NCI-H2107 treated with DMSO at 0.1 percent for 48 hours (cell line): Measurements from ENCODE around the gene ANKRD9.
"Not testable (repeated sequence)": the region's sequence is repeated elsewhere in the genome, so short reads cannot be mapped to it uniquely, and the experiment has no call there.

Experiments
- DNase-seq: peaks from one replicate; lab custom pipeline; 2025; ENCODE audit not compliant: unreplicated experiment; lab: John Stamatoyannopoulos, UW

The ANKRD9 gene

DNA sequence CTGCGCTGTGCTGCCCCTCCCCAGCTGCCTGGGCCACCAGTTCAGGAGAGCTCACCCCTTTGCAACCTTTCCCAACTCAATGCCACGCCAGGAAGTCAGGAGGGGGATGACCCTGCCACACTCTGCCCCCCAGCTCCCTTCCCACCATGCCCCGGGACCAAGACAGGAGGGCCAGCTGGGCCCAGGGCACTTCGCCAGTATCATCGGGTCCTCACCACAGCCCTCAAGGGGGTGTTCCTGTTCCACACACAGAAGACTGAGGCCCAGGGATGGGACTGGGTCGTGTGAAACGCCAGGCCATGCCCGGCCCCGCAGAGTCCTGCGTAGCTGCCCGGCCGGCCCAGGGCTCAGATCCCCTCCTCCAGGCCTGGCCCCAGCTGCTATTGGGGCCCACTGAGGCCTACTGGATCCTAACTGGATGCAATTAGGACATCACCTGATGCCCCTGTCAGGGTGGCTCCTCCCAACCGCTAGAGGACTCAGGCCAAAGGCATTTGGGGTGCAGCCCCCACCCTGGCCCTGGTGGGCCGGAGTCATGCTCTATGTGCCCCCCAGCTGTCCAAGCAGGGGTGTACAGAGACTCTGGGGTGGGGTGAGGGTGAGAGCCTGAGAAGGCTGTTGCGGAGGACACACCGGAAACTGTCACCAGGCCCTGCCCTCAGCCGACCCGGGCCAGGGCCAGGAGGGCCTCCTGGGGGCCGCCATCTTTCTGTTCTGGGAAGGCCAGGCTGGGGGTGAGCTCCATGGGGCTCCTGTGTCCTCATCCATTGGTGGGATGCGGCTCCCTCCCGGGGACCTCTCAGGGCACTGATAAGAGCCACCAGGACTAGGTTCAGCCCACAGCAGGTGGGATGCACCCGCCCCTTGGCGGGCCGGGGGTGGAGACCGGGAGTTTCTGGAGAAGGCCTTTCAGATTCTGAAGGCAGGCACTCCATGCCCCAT is 29.3 kb upstream of the ANKRD9 start:
- no peak for DNase-seq

DNA sequence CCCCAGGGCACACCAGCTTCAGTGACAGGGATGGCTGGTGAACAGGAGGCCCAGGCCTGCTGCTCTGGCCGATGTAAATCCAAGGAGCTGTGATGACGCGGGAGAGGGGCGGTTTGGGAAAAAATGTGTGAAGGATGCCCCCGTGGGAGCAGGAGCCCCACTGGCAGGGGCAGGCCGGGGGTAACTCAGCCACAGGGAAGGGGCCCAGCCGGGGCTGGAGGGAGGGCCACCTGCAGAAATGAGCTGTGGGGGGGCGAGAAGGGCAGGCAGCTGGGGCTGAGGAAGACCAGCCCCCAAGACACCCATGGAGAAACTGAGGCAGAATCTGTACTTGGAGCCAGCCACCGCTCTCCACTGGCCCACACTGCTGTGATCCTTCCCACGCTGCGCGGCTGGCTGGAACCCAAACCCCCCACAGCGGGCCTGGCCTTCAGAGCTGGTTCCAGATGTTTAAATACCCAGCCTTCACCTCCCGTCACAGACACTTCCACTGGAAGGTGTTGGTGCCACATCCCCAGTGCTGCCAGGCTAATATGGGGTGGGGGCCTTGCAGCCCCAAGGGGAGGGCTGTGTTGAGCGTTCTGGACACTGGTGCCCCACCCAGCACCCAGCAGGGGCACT is 28.5 kb upstream of the ANKRD9 start:
- no peak for DNase-seq

DNA sequence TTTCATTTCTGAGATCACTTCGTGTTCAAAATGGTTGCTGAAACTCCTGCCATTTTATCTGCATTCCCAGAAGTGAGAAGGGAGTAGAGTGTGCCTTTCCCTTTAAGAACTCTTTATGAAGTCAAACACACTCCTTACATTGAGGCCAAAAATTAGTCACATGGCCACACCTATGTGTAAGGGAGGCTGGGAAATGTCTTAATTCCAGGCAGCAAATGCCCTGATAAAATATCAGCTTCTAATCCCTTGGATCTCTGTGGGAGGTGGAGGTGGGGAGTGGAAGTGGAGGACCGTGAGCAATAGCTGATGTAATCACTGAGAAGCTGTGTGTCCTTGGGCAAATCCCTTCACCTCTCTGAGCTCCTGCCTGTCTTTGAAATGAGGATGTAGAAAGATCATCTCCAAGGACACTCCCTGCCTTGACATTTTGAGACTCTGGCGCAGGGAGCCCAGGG is 22.7 kb upstream of the ANKRD9 start:
- DNase-seq = no peak

DNA sequence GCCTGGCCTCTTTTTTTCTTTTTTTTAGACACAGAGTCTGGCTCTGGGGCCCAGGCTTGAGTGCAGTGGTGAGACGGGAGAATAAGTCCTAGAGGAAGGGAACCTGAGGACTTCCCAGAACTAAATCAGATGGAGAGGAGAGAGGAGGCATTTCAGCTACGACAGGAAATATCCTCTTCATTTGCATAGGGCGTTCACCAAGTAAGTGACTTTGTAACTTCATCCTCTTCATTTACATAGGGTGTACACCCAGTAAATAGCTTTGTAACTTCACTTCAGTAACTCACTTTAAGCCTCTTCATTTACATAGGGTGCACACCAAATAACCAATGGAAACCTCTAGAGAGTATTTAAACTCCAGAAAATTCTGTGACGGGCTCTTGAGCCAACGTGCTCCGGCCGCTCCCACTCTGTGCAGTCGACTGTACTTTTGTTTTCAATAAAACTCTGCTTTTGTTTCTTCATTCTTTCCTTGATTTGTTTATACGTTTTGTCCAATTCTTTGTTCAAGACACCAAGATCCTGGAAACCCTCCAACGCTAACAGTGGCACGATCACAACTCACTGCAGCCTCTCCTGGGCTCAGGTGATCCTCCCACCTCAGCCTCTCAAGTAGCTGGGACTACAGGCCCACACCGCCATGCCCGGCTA is 21.4 kb upstream of the ANKRD9 start:
- no peak for DNase-seq

DNA sequence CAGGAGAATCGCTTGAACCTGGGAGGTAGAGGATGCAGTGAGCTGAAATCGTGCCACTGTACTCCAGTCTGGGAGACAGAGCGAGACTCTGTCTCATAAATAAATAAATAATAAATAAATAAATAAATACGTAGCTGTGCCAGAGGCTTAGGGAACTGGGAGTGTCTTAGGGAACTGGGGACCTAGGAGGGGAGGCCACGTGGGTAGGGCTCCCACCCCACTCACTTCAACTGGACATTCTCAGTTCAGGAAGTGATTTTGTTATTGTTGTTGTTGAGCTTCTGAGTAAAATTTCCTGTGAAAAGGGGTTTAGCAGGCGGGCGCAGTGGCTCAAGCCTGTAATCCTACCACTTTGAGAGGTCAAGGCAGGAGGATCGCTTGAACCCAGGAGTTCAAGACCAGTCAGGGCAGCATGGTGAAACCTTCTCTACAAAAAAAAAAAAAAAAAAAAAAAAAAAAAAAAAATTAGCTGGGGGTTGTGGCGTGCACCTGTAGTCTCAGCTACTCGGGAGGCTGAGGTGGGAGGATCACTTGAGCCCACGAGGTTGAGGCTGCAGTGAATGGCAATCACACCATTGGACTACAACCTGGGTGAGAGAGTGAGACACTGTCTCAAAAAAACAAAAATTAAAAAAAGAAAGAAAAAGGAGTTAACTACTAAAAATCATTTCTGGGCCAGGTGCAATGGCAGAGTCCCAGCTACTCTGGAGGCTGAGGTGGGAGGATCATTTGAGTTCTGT is 19.0 kb upstream of the ANKRD9 start:
- DNase-seq = no peak

DNA sequence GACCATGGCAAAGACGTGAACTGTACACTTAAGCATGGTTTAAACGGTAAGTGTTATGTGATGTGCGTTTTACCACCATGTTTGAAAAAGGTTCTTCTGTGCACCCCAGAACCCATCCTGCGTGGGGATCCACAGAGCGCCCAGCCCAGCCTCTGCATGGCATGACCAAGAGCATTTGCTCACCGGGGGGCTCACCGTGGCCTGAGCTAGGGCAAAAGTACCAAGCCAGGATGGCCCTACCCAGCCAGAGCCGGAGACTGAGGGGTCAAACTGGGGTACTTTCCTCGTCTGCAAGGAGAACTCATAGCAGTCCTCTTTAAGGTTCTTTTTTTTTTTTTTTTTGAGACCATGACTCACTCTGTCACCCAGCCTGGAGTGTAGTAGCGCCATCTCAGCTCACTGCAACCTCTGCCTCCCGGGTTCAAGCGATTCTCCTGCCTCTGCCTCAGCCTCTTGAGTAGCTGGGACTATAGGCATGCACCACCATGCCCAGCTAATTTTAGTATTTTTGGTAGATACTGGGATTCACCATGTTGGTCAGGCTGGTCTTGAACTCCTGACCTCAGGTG is 16.4 kb upstream of the ANKRD9 start:
- DNase-seq = no peak

DNA sequence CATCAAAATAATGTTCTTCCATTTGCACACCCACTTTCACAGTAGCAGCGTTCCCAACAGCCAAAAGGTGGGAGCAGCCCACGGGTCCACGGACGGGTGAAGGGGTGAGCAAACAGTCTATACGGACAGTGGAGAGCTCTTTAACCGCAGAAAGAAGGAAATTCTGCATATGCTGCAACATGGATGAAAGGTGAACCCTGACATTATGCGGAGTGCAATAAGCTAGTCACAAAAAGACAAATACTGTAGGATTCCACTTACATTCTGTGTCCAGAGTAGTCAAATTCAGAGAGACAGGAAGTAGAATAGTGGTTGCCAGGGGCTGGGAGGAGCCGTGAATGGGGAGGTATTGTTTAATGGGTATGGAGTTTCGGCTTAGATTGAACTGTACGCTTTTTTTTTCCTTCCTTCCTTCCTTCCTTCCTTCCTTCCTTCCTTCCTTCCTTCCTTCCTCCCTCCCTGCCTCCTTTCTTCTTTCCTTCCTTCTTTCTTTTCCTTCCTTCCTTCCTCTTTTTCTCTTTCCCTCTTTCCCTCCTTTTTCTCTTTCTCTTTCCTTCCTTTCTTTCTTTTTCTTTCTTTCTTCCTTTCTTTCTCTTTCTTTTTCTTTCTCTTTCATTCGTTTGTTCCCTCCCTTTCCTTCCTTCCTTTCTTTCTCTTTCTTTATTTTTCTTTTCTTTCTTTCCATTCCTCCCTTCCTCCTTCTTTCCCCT is 15.8 kb upstream of the ANKRD9 start:
- DNase-seq = peak; percentile 64

DNA sequence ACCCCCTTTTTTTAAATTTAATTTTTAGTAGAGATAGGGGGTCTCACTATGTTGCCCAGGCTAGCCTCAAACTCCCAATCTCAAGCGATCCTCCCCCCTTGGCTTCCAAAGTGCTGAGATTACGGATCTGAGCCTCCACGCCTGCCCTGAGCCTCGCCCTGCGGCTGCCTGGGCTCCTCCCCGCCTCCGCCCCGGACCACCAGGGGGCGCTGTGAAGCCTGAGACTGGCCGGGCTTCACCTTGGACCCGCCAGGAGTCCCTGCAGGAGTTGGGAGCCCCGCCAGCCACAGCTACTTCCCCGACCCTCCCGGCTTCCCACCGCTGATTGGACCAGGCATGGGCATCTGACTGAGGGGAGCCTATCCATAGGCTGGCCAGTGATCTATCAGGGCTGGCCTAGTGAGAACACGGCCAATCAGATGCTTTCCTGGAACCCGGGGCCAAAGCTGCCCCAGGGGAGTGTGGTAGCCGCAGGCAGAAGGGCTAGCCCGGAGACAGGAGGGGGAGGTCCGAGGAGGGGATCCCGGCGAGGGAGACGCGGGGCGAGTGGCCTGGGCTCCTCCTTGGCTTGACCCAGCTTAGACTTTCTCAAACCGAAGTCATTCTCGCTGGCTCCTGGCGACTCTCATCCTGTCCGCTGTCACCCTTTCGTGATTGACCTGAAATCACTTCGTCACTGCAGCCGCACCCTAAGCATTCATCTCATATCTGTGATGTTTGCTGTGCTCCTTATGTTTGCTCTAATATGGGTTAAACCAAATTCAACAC is 15.1 kb upstream of the ANKRD9 start:
- DNase-seq = peak; percentile 99

DNA sequence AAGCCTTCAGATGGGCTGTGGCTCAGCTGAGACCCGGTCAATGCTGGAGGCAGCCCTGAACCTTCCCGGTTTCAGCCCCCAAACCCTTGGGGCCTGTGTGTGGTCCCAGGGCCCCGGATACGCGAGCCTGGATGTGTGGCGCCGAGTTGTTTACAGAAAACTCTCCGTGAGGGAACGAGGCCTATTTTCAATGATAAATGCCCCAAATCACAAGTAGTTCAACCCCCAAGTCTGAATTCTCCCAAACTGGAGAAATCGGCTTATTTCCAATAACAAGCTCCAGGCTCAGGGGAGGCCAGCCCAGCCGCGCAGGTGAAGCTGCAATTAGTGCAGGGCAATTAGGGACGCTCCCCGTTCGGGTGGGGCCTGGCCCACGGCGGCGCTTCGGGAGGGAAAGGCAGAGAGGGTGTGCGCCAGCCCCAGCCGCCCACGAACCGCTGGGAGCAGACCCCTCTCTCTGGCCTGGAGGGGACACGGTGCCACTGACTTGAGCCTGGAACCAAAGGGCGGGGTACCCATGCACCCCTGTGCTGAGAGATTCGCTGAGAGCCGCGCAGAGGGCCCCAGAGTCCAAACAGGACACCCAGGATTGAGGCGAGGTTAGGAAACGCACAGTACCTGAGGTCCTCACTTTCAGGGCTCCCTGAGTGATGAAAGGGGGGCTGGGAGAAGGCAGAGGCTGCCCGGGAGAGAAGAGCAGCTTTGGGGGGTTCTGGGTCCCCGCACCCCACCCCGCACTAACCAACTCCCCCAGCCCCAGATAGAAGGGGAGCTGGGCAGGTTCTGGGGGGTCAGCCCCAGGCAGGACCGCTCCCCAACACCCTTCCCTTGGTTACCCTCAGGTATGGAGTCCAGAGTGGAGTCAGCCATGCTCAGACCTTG is 14.2 kb upstream of the ANKRD9 start:
- no peak for DNase-seq

DNA sequence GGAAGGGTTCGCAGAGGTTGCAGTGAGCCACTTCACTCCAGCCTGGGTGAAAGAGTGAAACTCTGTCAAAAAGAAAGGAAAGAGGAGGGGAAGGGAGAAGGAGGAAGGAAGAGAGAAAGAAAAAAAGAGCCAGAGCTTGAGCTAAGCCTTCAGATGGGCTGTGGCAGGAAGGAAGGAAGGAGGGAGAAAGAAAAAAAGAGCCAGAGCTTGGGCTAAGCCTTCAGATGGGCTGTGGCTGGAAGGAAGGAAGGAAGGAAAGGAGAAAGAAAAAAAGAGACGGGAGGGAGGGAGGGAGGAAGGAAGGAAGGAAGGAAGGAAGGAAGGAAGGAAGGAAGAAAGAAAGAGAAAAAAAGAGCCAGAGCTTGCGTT is 13.6 kb upstream of the ANKRD9 start:
- no peak for DNase-seq

DNA sequence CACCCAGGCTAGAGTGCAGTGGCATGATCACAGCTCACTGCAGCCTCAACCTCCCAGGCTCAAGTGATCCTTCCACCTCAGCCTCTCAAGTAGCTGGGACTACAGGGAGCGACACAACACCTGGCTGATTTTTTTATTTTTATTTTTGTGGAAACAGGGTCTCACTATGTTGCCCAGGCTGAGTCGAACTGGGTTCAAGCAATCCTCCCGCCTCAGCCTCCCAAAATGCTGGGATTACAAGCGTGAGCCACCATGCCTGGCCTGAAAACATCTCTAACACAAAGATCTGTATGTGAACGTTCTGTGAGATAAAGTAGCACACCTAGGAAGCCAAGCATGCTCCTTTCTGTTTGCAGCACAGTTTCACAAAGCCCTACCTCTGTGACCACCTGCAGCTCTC is 10.1 kb upstream of the ANKRD9 start:
- DNase-seq = not testable (repeated sequence)

DNA sequence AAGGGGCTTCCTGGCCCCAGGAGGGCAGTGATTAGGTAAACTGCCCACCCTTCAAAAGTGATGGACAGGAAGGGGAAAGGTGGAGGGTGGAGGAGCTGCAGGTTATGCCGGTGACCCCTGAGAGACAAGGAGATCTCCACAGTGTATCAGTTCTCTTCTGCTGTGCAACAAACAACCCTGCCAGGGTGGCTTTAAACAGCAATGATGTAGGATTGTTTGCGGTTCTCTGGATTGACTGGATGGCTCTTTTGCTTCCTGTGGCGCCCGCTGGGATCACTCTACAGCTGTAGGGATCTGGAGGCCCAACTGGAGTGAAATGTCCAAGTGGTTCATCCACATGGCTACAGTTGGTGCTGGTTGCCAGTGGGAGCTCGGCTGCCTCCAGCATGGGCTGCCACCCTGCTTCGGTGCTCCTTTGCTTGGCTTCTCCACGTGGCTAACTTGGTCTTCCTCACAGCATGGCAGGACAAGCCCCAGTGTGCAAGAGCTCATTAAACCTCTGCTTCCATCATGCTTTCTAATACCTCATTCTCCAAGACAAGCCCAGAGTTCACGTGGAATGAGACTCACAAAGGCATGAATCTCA is 8.6 kb upstream of the ANKRD9 start:
- DNase-seq = no peak

DNA sequence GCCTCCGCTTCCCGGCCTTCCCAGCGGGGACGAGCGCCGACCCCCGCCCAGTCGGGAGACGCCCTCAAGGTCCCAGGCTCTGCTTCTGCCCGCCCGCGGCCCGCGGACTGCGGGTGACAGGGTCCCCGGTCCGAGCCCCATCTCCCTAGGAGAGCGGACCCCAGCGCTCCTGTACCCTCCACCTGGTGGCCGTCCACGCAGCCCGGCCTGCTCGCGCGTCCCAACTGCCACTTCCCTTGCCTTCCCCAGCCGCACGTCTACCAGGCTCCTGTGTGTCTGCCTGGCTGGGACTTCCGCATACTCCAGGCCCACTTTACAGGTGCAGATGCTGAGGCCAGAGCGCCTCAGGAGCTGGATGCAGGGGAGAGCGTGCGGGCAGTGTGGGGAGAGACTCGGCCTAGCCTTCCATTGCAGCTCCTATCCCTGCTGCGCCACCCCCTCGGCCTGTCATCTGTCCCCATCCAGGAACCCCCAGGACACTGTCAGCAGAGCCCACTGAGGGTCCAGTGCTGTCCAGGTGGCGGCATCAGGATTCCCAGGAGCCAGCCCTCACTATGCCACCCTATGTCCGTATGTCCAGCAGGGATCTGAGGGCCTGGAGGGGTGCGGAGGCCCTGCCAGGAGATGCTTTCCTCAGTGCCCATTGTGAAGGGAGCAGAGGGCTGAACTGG is 8.0 kb upstream of the ANKRD9 start:
- no peak for DNase-seq

DNA sequence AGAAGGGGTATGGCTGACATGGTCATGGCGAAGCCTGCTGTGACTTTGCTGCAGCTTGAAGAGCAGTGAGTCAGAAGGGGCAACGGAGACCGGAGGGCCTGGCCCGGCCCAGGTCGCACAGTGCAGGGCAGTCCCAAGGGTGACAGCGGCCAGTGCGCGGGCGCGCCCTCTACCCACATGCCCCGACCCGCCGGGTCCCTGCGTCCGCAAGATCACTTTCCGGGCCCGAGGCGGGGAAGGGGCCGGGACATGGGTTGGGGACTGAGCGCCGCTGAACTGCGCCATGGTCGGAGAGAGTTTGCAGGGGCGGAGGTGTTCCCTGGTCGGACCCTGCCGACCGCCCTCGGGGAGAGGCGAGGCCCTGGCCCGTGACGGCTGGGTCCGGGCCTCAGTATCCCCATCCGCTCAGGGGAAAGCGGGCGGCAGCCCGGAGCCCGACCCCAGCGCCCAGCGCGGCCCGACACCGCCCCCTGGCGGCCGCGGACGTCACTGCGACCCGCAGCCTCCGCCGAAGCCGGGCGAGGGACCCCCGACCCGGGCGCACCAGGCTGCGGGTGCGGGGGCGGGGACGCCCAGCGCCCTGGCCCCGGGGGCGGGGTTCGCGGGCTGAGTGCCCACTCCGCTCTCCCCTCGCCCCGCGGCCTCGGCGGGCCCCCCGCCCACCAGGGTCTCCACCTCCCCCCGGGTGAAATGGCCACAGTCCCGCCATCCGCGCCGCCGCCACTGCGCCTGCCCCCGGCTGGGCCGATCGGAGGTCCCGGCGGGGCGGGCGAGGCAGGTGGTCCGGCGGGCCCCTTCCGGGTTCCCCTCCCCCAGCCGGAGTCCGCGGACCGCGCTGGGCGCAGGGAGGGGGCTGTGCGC is 7.2 kb upstream of the ANKRD9 start:
- DNase-seq = no peak

DNA sequence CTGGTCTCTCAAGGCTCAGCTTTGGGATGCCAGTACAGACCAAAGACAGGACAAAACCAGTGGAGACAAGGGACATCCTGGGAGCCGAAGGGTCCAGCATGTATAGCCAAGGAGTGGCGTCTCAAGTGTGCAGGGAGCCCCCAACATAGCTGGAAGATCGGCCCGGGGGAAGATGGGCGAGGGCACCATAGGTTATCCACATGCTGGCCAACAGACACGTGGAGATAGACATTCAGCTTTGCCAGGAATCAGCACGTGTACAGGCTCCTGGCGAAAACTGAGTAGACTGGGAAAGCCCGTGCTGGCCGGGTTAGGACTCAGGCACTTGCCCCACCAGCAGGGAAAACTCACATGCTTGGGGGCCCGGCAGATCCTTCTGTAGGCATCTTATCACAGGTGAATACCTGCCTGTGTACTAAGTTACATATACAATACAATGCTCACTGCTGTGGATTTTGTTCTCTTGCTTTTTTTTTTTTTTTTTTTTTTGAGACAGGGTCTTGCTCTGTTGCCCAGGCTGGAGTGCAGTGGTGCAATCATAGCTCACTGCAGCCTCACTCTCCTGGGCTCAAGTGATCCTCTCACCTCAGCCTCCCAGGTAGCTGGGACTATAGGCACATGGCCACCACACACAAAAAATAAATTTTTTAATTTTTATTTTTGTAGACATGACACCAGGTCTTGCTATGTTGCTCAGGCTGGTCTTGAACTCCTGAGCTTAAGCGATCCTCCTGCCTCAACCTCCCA is 5.6 kb upstream of the ANKRD9 start:
- DNase-seq = no peak
